ENCODE results near the gene GRHL3.
A peak's percentile ranks its signal among the peaks of the same experiment; 100 is the strongest.

The GRHL3 gene

DNA sequence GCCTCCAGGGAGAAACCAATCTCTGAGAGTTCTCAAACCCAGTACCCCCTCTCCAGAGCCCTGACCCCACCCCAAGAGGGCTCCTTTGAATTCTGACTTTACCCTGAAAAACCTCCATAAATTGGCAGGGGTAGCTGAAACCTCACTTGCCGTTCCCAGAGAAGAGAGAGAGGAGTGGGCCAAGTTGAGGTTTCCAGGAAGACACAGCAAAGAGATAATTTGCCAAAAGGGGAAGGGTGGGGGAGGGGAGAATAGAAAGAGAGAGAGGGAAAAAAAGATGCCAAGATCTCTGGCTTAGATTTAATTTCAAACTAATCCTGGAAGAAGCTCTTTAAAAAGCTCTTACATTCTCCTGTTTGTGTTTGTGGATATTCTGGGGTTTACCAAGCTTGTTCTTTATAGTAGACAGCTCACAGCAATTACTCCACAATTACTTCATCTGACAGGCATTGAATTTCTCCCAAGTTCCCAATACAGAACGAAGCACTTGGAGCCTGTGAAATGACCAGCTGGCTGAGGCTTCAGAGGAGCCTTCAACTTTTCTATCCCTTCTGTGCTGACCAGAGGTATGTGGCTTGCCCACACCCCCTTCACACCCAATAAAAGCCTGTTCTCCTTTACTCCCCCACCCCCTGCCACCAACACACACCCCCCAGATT lies 1.1 kb upstream of the GRHL3 start:
- DNase-seq (ENCODE audit: low read depth) = no peak

DNA sequence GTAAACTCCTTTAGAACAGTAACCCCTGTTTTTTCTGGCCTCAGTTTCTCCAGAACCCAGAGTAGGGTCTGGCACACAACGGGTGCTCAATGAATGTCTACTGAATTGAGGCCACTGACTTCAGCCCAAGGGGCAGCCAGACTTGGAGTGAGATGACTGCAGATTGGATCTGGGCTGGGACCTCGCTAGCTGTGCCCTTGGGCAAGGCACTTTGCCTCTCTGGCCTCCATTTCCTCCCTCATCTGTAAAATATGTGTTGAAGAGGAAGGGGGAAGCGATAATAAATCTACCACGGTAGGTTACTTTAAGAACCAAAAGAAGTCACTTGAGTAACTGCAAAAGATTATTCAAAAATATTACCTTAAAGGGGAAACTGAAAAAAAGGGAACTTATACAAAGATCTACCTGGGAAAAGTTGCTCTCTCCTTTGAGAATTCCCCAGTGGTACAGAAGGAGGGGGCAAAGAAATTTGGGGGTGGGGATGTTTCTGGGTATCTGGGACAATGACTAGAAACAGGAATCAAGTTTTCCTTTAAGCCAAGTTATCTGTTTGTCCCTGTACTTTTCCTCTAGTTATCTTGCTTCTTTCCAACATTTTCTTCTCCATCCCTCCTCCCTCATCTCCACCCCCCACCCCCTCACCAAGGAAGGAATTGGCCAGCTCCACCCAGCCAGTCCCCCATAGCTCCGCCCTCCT lies 394 bp upstream of the GRHL3 start:
- DNase-seq (ENCODE audit: low read depth) = no peak

DNA sequence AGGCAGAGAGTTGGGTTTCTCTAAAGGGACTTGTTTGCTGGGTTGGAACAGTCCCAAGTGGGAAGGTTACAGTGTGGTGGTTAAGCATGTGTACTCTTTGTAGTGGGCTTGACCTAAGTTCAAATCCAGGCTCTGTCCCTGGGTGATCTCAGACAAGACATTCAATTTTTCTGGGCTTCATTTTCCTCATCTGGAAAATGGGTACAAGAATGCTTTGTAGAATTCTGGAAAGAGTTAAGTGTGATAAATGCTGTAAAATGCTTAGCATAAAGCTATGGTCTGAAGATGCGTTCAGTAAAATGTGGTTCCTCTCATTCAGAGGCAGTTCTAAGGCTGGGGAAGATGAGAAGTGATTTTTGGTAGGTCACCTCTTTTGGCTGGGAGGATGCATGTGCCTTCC lies 805 bp downstream of the GRHL3 start:
- no peak for DNase-seq (ENCODE audit: low read depth)

DNA sequence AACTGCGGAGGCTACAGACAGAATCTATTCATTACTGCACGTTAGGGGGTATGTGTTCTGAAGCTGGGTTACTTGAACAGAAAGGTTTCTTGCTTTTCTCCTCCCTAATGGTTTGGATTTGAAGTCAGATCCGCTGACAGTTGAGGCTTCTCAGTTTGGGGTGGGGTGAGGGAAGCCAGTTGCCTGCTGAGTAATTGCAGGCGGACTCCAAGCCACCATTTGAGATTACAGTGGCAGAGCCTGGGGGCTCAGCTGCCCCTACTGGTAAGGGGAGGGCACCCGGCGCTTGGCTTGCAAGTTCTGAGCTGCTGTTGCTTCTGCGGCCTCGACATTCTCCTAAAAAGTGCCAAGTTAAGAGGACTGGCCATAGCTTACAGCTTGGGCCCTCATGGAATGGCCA lies 2.0 kb downstream of the GRHL3 start:
- DNase-seq (ENCODE audit: low read depth) = no peak

DNA sequence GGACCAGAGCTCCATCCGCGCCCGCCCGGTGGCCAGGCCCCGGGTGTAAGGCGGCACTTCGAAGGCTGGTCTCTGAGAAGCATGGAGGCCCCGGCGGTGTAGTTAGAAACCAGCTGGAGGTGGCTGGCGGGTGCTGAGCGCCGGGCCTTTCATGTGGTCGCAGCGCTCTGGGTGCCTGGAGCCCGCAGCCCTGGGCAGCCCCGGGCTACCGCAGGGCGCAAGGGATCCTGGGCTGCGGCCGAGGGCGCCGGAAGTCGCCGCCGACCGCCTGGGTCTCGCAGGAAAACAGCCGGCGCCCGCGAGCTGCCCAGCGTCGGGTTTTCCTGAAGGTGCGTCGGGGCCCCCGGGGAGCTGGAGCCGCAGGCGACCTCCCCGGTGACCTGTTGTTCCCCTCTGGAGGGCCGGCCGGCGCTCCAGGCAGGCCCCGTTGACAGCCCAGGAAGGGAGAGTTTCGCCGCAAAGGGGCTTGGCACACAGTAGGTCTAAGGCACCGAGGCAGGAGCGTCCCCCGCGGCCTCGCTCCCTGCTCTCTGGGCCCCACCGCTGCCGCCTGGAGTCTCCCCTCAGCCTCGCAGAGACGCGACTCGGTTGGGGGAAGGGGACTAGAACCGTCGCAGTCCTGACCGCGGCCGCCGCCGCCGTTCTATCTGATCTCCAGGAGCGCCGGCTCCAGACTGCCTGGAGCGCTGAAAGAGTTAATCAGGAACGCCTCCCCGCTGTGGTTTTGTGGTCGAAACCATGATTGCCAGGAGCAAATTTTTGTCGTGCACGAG lies 2.7 kb downstream of the GRHL3 start:
- peak; percentile 30 for DNase-seq (ENCODE audit: low read depth)

DNA sequence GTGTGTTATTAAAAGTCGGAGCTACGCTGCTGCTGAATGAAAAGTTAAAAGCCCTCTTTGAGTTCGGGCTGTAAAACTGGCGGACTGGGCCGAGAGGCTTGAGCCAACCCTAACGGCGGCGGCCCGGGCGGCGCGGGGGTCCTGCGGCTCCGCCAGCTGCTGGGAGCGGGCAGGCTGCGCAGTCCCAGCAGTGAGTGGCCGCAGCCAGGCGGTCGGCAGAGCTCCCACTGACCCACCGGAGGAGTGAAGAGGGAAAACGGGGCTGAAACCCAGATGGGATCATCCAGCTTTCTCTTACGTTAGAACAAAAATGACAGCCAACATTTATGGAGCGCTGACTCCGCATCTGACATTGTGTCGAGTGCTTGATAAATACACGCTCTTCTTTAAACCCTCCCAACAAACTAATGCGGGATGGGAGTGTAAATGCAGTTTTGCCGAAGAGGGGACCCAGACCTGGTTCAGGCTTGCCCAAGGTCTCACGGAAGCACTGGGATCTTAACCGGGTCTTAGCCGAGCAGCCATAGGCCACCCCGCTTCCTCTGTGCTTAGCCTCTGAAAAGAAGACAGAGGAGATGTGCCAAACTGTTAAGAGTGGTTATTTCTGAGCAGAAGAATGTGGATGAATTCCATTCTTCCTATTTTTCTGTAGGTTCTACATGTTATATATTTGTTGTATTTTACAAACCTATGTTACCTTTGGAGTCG lies 3.5 kb downstream of the GRHL3 start:
- no peak for DNase-seq (ENCODE audit: low read depth)

DNA sequence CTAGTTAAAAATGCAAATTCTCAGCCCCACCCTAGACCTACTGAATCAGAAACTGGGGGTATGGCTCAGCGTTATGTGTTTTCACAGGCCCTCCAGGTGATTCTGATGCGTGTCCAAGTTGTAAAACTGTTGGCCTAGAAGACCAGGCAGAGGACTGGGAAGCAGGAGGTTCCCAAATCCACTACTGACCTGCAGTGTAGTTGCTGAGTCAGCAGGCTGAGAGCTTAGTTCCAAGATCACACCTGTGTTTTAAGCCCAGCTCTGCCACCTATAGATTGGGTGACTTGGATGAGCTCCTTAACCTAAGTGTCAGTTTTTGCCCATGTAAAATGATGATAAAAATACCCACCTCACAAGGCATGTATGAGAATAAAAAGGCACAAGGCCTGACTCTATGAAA lies 4.1 kb downstream of the GRHL3 start:
- no peak for DNase-seq (ENCODE audit: low read depth)

DNA sequence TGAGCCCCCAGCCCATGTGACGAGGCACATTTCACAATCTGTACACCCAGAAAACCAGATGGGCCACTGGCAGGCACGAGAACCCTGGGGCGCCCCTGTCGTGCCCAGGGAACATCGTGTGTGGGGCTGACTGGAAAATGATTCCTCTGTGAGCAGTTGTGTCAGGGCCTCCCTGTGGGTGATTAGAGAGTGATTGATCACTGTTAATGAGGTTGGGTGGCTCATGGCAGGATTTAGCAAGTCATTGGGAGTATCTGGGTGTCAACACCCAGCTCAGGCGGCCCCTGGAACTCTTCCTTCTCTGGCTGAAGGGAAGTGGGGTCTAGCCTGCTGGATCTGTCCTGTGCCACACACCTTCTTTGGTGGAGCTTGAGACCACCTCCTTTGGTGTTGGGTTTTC lies 5.7 kb downstream of the GRHL3 start:
- no peak for DNase-seq (ENCODE audit: low read depth)

DNA sequence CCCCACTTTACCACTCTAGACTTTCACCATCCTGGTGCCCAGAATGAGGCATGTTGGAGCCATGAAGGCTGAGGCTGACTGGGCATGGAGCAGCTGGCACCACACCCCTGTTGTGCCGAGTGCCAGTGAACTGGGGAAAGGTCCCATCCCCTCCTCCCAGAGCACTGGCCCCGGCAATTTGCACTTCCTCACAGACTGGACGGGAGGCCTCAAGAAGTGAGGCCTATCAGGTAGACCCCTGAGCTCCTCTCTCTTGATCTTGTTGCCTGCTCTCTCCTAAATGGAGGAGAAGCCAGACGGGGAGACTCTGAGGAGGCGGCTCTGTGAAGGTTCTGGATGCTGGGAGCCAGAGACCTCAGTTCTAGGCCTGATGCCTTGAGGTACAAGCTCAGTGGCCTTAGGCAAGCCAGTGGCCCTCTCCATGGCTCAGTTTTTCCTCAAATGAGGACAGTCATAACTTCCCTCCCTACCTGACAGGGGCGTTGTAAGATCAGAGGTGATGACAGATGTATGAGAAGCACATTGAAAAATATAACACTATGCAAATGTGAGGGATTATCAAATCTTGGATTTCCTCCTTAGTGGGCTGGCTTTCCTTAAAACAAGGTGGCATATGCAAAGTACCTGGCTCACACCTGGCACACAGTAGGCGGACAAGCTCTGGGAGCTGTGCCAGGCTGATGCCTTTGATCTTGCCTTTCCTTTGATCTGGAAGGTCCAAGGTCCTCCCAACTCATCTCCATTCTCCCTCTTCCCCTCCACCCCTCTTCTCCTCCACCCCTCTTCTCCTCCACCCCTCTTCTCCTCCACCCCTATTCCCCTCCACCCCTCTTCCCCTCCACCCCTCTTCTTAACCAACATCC lies 6.7 kb downstream of the GRHL3 start:
- no peak for DNase-seq (ENCODE audit: low read depth)

DNA sequence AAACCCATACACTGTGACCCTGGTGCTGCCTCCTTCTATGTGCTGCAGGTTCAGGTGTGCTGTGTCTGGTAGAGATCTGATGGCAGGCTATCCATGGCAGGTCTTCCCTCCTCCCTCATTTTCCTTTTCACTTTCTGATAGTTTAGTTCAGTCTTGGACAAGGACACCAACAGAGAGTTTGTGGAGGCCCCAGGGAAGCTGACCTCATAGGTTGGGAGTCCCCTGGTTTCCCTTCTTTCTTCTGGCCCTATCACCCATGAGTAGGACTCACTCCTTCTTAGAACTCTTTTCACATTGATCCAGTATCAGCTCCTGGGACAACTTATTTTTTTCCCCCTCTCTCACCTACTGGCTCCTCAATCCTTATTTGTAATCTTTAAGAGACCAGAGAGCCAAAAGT lies 8.3 kb downstream of the GRHL3 start:
- no peak for DNase-seq (ENCODE audit: low read depth)

DNA sequence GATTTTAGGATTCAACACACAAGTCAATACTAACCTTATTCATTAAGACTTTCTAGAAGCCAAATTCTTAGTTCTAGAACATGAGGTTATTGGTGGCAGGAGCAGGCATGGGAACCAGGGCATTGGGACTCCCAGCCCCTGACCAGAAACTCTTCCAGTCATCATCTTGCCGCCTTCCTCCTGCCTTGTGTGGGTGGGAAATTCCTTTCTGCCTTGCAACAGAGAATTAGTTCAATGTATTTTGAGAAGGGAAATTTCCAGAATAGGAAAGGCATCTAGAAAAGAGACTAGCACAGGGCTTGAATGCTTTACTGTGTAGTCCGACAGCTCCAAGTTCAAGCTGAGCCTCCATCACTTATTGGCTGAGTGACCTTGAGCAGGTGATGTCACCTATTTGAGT lies 8.7 kb downstream of the GRHL3 start:
- DNase-seq (ENCODE audit: low read depth) = no peak

DNA sequence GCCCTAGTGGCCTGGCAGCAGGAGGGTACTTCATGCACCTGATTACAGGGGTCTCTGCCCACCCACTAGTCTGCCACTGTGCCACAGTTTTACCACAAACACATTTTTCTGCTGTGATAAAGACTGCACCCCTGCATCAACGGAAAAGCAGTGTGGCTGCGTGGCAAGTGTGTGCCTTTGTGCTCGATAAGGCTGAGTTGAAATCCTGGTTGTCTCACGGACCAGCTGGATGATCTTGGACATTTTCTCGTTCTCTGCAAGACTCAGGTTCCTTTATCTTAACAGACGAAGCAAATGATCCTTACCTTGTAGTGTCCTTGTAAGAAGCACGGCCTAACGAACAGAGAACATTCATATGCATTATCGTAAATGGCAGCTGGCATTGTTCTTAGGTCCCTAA lies 10.2 kb downstream of the GRHL3 start:
- no peak for DNase-seq (ENCODE audit: low read depth)

DNA sequence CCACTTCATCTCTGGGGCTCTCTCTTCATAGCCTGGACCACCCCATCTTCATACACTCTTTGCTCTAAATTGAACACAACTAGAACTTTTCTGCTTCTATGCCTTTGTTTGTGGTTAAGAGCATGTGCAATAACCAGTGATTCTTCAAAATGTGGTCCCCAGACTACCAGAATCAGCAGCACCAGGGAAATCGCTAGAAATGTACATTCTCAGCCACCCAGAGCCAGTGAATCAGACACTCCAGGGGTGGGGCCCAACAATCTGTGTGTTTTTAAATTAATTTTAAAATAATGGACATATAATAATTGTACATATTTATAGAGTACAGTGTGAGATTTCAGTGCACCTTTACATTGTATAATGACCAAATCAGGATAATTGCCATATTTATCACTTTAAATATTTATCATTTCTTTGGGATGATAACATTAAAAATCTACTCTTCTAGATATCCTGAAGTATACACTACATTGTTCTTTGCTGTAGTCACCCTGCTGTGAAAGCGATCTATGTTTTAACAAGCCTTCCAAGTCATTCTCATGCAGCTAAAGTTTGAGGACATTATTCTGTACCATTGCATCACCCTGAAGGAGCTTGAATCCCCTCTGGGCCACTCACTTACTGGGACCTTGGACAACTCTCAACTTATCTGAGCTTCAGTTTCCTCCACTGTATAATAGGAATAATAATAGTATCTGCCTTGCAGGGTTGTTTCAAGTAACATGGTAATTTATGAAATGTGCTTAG lies 10.8 kb downstream of the GRHL3 start:
- no peak for DNase-seq (ENCODE audit: low read depth)

DNA sequence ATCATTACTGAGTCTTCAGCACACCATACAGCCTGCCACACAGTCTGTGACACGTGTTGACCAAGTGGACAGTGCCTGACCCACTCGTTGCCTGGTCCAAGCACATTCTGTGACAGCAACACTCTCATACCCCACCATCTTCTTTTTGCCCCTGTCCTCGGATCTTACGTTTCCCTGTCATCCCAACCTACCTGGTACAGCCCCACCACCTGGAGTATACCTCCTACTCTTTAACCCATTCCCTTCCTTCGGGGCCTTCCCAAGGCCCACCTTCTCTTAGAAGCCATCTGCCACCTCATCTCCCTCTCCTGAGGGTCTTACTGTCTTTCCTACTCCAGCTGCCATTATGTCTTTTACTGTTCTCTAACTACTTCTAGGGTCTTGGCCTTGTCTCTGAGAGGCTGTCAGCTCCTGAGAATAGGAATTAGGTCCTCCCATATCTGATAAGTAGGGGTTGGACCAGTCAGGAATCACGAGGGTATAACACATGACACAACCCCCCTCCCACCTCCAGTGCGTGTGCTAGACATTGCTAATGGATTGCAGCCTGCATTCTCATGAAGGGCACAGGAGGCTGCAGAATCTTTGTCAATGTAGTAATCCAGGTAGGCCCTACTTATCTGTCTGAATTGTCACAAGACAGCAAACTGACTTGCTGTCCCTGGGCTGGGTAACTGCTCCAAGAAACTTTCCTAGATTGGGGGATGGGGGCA lies 13.0 kb downstream of the GRHL3 start:
- no peak for DNase-seq (ENCODE audit: low read depth)

DNA sequence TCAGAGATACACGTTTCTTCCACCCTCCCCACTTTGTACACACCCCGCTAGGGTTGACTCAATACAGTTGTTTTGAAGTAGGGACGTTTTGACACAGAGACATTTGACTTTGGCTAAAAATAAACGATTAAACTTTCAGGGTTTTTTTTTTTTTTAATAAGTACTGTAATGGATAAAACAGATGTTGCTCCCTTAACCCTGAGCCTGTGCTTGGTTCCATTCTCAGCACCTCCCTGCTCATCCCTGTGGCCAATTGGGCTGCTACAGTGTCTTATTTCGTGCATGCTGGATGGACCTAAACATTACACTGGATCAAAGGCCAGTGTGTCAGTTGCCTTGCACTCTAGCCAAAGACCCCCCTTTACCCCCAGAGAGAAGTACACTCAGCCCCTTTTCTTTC lies 16.9 kb downstream of the GRHL3 start:
- DNase-seq (ENCODE audit: low read depth) = no peak

DNA sequence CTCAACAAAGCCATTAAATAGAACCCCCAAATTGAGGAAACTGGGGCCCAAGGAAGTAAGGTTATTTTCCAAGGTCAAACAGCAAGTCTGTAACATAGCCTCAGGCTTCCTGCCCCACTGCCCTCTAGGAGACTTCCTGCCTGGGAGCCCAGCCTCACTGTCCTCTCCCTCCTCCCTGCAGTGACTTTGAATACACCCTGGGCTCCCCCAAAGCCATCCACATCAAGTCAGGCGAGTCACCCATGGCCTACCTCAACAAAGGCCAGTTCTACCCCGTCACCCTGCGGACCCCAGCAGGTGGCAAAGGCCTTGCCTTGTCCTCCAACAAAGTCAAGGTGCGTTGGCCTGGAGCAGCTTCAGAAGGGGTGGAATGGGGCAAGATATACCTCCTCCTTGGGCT lies 18.3 kb downstream of the GRHL3 start:
- DNase-seq (ENCODE audit: low read depth) = no peak

DNA sequence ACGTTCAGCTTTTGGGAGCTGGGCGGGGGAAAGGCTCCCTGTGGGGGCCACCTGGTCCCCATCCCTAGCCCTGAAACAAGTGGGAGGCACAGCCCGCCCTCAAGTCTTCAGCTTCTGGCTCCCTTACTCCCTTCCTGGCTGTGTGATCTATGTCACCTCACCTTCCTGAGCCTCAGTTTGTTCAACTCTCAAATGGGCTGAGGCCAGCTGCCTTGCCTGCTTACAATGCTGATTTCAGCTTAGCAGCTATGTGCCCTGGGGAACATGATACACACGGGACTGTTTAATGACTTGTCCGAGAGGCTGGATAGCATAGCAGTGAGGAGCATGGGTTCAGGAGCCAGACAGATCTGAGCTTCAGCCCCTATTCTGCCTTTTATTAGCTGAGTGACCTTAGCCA lies 19.3 kb downstream of the GRHL3 start:
- DNase-seq (ENCODE audit: low read depth) = no peak

DNA sequence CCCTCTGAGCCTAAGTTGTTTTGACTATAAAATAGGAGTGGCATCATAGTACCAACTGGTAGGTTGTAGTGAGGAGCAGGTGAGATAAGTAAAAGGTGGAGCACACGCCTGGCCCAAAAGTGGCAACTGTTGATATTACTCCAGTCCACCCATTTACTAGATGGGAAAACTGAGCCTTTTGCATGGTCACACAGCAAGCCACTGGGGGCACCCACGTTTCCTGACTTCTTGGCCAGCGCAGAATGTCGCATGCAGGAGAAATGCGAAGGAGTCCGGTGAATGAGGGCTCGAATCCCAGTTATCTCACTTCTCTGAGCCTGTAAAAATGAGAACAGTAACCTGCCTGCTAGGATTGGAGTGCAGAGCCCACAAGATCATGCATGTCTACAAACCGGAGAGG lies 20.8 kb downstream of the GRHL3 start:
- DNase-seq (ENCODE audit: low read depth) = no peak

DNA sequence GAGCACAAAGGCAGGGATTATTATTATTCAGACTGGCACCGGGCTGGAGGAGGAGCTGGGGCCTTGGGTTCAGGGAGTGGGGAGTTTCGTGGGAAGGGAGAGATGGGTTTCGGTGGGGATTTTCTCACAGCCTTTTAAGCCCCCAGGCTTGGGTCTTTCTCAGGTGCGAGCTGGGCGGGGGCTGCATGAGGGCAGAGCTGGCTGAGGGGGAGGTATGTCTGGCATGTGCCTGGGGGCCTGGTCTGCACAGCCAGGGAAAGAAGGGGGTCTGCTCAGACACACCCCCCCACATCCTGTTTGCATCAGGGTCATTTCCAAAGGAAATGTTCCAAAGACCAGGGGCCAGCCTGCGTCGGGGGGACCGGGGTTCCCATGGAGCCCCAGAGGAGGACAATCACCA lies 21.6 kb downstream of the GRHL3 start:
- DNase-seq (ENCODE audit: low read depth) = no peak

DNA sequence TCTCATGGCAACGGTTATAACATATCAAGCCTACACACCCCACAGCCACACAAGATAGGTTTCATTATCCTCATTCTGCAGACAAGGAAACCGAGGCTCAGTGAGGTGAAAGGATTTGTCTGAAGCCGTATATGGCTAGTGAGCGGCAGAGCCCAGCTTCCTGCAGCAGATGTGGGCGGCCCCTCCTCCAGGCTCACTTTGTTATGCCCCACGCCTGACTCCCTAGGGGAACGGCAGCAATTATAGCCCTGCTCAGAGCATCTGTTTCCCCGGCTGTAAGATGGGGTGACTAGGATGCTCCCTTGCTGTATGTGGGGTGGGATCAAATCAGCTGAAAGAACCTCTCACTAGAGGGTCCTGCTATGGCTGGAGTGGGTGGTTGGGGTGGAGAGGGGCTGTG lies 22.1 kb downstream of the GRHL3 start:
- no peak for DNase-seq (ENCODE audit: low read depth)

Data from activated T-cell treated with anti-CD3 and anti-CD28 coated beads for 1 hour (primary cell).